ENCODE results near the gene SORBS2. TPM values are rescaled to one million over a fixed set of nuclear protein-coding genes. Genes with fewer than 3 reads are reported as not detected.

Gene SORBS2
- total RNA-seq, 1 donor from 2014 or later: 18.8 TPM

- TF ChIP-seq CTCF (IDR thresholded peaks at IDR 0.05; ENCODE audit: insufficient read depth, low read length, poor library complexity, severe bottlenecking): no peak
These were observed 6.0 kb downstream of the SORBS2 start for GRCh38 chr4:185805979-185806378.

GRCh38 chr4:185805262-185805802 is 6.7 kb downstream of the SORBS2 start:
- H3K27me3 ChIP-seq (ENCODE audit: control insufficient read depth, insufficient read depth, low read length): no peaks in the 10 kb centered on the region
- TF ChIP-seq CTCF (IDR thresholded peaks at IDR 0.05; ENCODE audit: insufficient read depth, low read length, poor library complexity, severe bottlenecking): no peak
- no peaks in the 10 kb centered on the region for H3K36me3 ChIP-seq (ENCODE audit: control insufficient read depth, insufficient read depth, low read length)
- DNase-seq (ENCODE audit: low read depth): no peak
- no peak overlapping the region for H3K4me3 ChIP-seq (ENCODE audit: low read depth, low read length)

More at GRCh38 chr4:185805979-185806378, 6.0 kb downstream of the SORBS2 start:
- DNase-seq (ENCODE audit: low read depth): no peak
- no peaks in the 10 kb centered on the region for H3K27me3 ChIP-seq (ENCODE audit: control insufficient read depth, insufficient read depth, low read length)
- H3K4me3 ChIP-seq (ENCODE audit: low read depth, low read length): no peak overlapping the region
- H3K36me3 ChIP-seq (ENCODE audit: control insufficient read depth, insufficient read depth, low read length): no peaks in the 10 kb centered on the region

GRCh38 chr4:185803022-185803421 is 9.0 kb downstream of the SORBS2 start:
- DNase-seq (ENCODE audit: low read depth): no peak
- H3K36me3 ChIP-seq (ENCODE audit: control insufficient read depth, insufficient read depth, low read length): no peaks in the 10 kb centered on the region

GRCh38 chr4:185801471-185801870 is 10.5 kb downstream of the SORBS2 start:
- TF ChIP-seq CTCF (IDR thresholded peaks at IDR 0.05; ENCODE audit: insufficient read depth, low read length, poor library complexity, severe bottlenecking): no peak
- H3K27me3 ChIP-seq (ENCODE audit: control insufficient read depth, insufficient read depth, low read length): no peaks in the 10 kb centered on the region
- H3K36me3 ChIP-seq (ENCODE audit: control insufficient read depth, insufficient read depth, low read length): no peaks in the 10 kb centered on the region
- no peak overlapping the region for H3K4me3 ChIP-seq (ENCODE audit: low read depth, low read length)
- no peak for DNase-seq (ENCODE audit: low read depth)

More at GRCh38 chr4:185803022-185803421, 9.0 kb downstream of the SORBS2 start:
- Histone ChIP-seq H3K4me3 (ENCODE audit: low read depth, low read length) (no peak overlapping the region), H3K27me3 (ENCODE audit: control insufficient read depth, insufficient read depth, low read length) (no peaks in the 10 kb centered on the region)
- no peak for TF ChIP-seq CTCF (IDR thresholded peaks at IDR 0.05; ENCODE audit: insufficient read depth, low read length, poor library complexity, severe bottlenecking)

GRCh38 chr4:185800266-185800945 is 11.6 kb downstream of the SORBS2 start:
- no peak for TF ChIP-seq CTCF (IDR thresholded peaks at IDR 0.05; ENCODE audit: insufficient read depth, low read length, poor library complexity, severe bottlenecking)
- no peaks in the 10 kb centered on the region for H3K27me3 ChIP-seq (ENCODE audit: control insufficient read depth, insufficient read depth, low read length)
- no peak for DNase-seq (ENCODE audit: low read depth)
- no peaks in the 10 kb centered on the region for H3K36me3 ChIP-seq (ENCODE audit: control insufficient read depth, insufficient read depth, low read length)
- H3K4me3 ChIP-seq (ENCODE audit: low read depth, low read length): no peak overlapping the region

- no peak overlapping the region for H3K4me3 ChIP-seq (ENCODE audit: low read depth, low read length)
- no peaks in the 10 kb centered on the region for H3K36me3 ChIP-seq (ENCODE audit: control insufficient read depth, insufficient read depth, low read length)
- no peak for DNase-seq (ENCODE audit: low read depth)
- no peaks in the 10 kb centered on the region for H3K27me3 ChIP-seq (ENCODE audit: control insufficient read depth, insufficient read depth, low read length)
- TF ChIP-seq CTCF (IDR thresholded peaks at IDR 0.05; ENCODE audit: insufficient read depth, low read length, poor library complexity, severe bottlenecking): no peak
These were observed 12.6 kb downstream of the SORBS2 start for GRCh38 chr4:185799442-185799841.
